ENCODE data around the gene LRPAP1. TPM values are rescaled to one million over a fixed set of nuclear protein-coding genes. Genes with fewer than 3 reads are reported as not detected.

The LRPAP1 gene
- total and polyA plus RNA-seq, 10 of the 15 experiments (the other 5 are each of a cell fraction or from before 2014, with no cell fraction given), result 1.0 to 100 (median 51.1) TPM

DNA sequence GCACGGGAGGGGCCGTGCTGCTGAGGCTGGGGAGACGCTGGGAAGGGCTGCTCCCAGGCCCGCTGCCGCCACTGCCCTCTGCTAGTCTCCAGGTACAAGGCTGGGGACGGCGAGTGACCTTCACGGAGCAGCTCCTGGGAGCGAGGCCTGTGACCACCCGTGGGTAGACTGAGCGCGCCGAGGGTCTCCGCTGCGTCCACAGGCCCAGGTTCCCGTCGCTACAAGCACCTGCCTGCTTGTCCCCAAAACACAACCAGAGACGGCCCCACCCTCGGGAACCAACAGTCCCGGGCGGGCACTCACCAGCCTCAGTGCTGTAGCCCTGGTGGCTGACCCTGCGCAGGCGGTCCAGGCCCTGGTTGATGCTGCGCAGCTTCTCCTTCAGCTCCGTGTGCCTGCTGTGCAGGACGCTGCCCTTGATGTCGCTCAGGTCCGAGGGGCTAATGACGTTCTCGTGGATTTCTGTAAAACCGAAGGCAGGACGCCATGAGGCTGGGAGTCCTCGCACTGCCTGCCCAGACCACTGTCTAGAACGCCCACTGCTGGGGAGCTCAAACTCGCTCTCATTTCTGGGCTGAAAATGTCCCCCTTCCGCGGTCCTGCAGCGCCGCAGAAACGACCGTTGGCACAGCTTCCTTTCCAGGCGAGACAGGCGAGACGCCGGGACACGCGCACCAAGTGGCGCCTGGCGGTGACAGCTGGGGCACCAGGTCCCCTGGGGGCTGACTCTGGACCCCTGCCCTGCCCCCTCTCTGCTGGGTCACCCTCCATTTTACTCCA is 14.3 kb downstream of the LRPAP1 start:
- POLR2A ChIA-PET, result no interaction called here

More for the DNA sequence above, 14.3 kb downstream of the LRPAP1 start:
- ATAC-seq, result no peak
- CTCF ChIA-PET, result no interaction called here
- no TSS peak for BruUV-seq (replicated peaks)
- H4K20me1 ChIP-seq (ENCODE audit: control insufficient read depth, insufficient read depth), result no peaks in the 10 kb centered on the region; the same call in none of the 2 replicates
- H3K4me3 ChIP-seq, result no peak overlapping the region
- FAIRE-seq, result no peak
- TF ChIP-seq, protein P1, sequence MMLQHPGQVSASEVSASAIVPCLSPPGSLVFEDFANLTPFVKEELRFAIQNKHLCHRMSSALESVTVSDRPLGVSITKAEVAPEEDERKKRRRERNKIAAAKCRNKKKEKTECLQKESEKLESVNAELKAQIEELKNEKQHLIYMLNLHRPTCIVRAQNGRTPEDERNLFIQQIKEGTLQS (IDR thresholded peaks at IDR 0.05; ENCODE audit: borderline replicate concordance, extremely low read depth, low read depth, low read length), result no peak
- TF ChIP-seq PAX5 (IDR thresholded peaks at IDR 0.05; ENCODE audit: borderline replicate concordance, low read depth, low read length) (no peak), SMARCA5 (IDR thresholded peaks at IDR 0.05) (no peak), NRF1 (conservative IDR thresholded peaks at IDR 0.05; ENCODE audit: low read depth, low read length) (no peak), POLR2A (IDR thresholded peaks at IDR 0.05; ENCODE audit: low read depth, low read length) (no peak), POLR2AphosphoS5 (IDR thresholded peaks at IDR 0.05; ENCODE audit: low read length) (no peak)
- TF ChIP-seq, protein P2, sequence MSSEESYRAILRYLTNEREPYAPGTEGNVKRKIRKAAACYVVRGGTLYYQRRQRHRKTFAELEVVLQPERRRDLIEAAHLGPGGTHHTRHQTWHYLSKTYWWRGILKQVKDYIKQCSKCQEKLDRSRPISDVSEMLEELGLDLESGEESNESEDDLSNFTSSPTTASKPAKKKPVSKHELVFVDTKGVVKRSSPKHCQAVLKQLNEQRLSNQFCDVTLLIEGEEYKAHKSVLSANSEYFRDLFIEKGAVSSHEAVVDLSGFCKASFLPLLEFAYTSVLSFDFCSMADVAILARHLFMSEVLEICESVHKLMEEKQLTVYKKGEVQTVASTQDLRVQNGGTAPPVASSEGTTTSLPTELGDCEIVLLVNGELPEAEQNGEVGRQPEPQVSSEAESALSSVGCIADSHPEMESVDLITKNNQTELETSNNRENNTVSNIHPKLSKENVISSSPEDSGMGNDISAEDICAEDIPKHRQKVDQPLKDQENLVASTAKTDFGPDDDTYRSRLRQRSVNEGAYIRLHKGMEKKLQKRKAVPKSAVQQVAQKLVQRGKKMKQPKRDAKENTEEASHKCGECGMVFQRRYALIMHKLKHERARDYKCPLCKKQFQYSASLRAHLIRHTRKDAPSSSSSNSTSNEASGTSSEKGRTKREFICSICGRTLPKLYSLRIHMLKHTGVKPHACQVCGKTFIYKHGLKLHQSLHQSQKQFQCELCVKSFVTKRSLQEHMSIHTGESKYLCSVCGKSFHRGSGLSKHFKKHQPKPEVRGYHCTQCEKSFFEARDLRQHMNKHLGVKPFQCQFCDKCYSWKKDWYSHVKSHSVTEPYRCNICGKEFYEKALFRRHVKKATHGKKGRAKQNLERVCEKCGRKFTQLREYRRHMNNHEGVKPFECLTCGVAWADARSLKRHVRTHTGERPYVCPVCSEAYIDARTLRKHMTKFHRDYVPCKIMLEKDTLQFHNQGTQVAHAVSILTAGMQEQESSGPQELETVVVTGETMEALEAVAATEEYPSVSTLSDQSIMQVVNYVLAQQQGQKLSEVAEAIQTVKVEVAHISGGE (CRISPR knock-in tag; IDR thresholded peaks at IDR 0.05), result no peak
- H3K27ac ChIP-seq (ENCODE audit: control insufficient read depth, insufficient read depth), result no peak overlapping the region
- H3K9ac ChIP-seq (ENCODE audit: control insufficient read depth, insufficient read depth, low read length), result no peak overlapping the region
- H3K4me1 ChIP-seq (ENCODE audit: control insufficient read depth, insufficient read depth, low read length), result no peaks in the 10 kb centered on the region
- H3K36me3 ChIP-seq (ENCODE audit: control insufficient read depth in 2 of 2, insufficient read depth in 2 of 2, low read length in 1 of 2), result peaks cover 13 to 46% of the 10 kb centered on the region in 2 experiments
- no peak overlapping the region for H2AFZ ChIP-seq (ENCODE audit: control insufficient read depth, low read depth, low read length)
- no peak for DNase-seq (ENCODE audit: low read depth, low spot score)
- in situ Hi-C loops (cut with MboI) (no loop called here), intact Hi-C loops (cut with micrococcal nuclease; ENCODE audit: unreplicated experiment) (no loop called here)
- H3K79me2 ChIP-seq (ENCODE audit: control insufficient read depth, insufficient read depth, low read length), result no peaks in the 10 kb centered on the region
- H3K4me2 ChIP-seq (ENCODE audit: control insufficient read depth, insufficient read depth), result no peak overlapping the region
- RAD21 ChIA-PET (ENCODE audit: unreplicated experiment), result no interaction called here
- H3K27me3 ChIP-seq (replicated peaks in 1 of 2; ENCODE audit: control insufficient read depth in 2 of 2, insufficient read depth in 2 of 2, low read length in 1 of 2), result no peaks in the 10 kb centered on the region
- WGBS (ENCODE audit: insufficient coverage, insufficient replicate concordance, low lambda C conversion rate, missing lambda C conversion rate), result 95% methylated on average over 36 of the region's 49 CpGs
- no peaks in the 10 kb centered on the region for H3K9me3 ChIP-seq (replicated peaks; ENCODE audit: control insufficient read depth, insufficient read depth, low read length)
- SMC1A ChIA-PET (ENCODE audit: uncharacterized antibody, unreplicated experiment), result no interaction called here

Data from GM12878 (cell line).